ENCODE results near the gene SWSAP1.

SWSAP1 gene

DNA sequence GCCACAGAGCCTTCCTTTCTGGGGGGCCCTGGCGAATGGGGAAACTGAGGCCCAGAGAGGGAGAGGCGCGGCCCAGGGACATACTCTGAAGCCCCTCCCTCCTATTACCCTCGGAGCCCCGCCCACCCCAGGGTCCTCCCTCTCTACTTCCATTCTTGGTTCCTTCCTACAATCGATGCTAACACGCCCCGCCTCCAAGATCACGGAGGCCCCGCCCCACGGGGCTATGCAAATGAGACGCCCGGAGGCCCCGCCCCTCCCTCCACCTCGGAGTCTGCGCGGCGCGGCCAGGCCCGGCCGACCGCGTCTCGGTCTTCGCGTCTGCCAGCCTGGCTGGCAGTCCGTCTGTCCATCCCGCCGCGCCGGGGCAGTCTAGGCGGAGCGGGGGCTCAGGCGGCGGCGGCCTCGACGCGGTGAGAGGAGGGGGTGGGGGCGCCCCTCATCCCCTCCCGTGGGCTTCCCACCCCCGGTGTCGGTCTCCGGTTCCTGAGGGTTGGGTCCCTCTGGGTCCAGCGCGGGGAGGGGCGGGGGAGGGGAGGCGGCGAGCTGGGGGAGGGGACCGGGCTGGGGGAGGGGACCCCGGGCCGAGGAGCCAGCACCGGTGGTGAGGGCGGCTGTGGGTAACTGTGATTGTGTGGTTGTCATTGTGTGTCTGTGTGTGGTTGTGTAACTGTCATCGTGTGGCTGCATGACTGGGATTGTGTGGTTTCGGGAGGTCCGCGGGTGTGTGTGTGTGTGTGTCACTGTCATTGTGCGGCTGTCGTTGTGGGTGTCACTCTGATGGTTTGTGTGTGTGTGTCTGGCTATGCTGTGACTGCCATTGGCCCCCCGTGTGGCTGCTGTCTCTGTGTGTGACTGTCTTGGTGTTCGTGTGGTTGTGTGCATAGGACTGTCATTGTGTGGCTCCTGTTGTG lies 19.0 kb upstream of the SWSAP1 start, which contains the start of gene PLPPR2:
PLPPR2 (plus strand) TSS at position 273 of the 914 bp plus-strand sequence. CDS start 2,242 bp downstream, outside the sequence.
- peak; percentile 75 for DNase-seq

GRCh38 chr19:11356074-11356397 lies 18.4 kb upstream of the SWSAP1 start:
- no peak for DNase-seq

DNA sequence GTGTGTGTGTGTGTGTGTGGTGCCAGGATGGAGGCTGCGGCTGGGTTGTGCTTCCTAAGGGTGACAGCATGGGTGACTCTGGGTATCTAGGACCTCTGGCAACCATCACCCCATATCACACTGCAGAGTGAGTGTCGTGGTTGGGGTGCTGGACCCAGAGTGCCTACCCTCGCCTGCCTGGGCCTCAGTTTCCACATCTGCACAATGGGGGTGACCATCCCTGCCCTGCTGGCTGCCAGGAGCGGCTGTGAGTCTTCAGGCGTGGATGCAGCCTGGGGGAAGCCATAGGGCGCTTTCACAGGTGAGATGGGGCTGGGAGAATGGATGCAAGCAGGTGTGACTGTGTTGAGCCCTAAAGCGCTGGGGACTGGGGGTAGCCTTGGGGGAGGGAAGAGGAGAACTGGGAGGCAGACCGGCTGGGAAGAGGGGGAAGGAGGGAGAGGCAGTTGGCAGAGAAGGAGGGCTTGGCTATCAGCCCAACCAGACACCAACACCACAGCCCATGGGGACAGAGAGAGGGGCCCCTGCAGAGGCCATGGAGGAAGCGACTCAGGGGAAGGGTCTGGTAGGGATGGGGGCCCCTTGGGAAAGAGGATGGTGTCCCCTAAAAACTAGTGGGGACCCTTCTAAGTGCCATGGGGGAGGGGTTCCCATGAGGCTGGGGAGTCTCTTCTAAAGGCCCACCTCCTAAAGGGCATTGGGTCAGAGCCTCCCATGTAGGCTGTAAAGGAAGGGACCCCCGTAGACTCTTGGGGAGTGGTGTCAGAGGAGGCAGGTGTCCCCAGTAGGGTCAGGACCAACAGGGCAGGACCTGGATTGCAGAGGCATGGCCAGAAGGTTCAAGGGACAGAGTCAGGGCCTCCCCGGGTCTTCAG lies 17.6 kb upstream of the SWSAP1 start:
- no peak for DNase-seq

- no peak for DNase-seq
Measured at GRCh38 chr19:11359421-11359820, 15.0 kb upstream of the SWSAP1 start.

DNA sequence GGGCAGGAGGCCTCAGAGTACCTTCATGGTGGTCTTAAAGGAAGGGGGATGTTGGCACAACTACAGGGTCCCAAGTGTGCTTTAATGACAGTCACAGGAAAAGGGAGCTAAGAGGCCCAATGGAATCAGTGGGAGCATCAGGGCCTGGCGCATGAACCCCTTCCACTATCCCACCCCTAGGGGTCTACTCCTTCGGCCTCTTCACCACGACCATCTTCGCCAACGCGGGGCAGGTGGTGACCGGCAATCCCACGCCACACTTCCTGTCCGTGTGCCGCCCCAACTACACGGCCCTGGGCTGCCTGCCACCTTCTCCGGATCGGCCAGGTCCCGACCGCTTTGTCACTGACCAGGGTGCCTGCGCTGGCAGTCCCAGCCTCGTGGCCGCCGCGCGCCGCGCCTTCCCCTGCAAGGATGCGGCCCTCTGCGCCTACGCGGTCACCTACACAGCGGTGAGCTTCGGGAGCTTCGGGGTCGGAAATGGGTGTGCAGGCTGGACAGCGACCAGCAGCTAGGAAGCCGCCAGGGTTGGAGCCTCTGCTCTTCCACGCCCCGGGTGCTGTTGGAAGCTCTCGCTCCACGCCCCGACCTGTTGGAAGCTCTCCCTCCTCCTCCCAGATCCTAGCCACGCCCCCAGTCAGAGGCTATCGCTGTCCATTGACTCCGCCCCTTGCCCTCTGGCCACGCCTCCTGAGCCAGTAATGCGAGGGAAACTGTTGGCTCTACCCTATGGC lies 13.3 kb upstream of the SWSAP1 start:
- DNase-seq = no peak

DNA sequence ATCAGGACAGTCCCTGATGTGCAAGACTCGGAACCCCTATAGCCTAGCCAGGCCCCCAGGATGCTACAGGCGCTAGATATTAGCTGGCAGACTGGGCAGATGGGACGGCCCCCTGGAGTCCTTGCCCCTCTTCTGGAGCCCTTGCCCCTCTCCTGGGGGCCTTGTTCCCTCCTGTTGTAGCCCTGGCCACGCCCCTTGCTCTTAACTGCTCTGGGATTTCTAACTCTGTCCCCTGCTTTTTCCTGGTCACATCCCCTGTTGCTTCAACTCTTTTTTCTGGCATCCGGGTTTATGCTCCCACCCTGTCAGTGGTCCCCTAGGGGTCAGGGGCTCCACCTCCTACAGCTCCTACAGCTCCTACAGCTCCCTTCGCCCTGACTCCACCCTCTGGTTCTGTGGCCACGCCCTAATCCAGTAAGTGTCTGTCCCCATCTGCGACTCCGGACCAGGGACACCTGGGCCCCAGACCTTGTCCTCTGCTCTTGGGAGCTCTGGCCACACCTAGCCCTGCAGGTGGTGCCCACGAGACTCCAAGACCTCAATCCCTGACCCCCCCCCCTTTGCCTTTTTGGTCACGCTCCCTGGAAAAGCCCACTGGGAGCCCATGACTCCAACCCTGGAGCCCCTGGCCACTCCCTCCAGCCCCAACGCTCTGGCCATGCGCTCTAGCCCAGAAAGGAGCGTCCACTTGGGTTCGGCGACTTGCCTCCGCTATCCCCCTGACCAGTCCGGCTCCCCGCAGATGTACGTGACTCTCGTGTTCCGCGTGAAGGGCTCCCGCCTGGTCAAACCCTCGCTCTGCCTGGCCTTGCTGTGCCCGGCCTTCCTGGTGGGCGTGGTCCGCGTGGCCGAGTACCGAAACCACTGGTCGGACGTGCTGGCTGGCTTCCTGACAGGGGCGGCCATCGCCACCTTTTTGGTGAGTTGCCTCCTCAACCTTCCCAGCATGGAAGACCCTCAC lies 12.4 kb upstream of the SWSAP1 start:
- DNase-seq = no peak

GRCh38 chr19:11363881-11364280 lies 10.6 kb upstream of the SWSAP1 start:
- no peak for DNase-seq

- DNase-seq = no peak
Measured at GRCh38 chr19:11364296-11364904, 10.1 kb upstream of the SWSAP1 start.

- no peak for DNase-seq
Measured at GRCh38 chr19:11364935-11365334, 9.5 kb upstream of the SWSAP1 start.

DNA sequence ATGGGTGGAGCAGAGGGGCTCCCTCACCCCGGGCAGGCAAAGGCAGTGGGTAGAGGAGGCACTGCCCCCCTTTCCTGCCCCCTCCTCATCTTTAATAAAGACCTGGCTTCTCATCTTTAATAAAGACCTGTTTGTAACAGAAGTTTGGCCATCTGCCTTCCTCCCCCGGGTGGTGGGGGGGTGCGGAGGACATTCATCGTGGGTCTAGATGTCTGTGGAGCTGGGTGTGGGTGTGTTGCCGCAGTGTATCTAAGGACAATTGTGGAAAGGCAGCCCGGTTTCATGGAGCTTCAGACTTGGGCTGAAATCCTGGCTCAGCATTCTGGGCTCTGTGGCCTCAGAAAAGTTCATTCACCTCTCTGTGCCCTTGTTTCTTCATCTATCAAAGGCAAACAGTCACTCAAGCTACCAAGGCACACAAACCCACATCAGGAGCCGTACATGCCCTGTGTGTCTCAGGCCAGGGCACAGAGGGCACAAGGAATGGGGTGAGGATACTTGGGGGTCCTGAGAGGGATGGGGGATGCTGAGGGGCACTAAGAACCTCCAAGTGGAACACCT lies 8.8 kb upstream of the SWSAP1 start:
- no peak for DNase-seq

DNA sequence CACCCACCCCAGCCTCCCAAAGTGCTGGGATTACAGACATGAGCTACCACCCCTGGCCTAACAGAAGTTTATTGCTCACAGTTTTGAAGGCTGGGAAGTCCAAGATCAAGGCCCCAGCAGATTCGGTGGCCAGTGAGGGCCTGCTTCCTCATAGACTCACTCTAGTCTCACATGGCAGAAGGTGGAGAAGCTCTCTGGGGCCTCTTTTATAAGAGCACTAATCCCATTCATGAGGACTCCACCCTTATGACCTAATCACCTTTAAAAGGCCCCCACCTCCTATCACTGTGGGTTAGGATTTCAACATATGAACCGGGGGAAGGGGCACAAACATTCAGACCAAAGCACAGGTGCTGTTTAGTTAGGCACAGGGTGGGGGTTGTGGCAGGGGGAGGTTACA lies 6.9 kb upstream of the SWSAP1 start:
- no peak for DNase-seq

- DNase-seq = no peak
Measured at GRCh38 chr19:11370744-11371143, 3.7 kb upstream of the SWSAP1 start.

- DNase-seq = no peak
Measured at GRCh38 chr19:11373166-11373884, 1.1 kb upstream of the SWSAP1 start.

DNA sequence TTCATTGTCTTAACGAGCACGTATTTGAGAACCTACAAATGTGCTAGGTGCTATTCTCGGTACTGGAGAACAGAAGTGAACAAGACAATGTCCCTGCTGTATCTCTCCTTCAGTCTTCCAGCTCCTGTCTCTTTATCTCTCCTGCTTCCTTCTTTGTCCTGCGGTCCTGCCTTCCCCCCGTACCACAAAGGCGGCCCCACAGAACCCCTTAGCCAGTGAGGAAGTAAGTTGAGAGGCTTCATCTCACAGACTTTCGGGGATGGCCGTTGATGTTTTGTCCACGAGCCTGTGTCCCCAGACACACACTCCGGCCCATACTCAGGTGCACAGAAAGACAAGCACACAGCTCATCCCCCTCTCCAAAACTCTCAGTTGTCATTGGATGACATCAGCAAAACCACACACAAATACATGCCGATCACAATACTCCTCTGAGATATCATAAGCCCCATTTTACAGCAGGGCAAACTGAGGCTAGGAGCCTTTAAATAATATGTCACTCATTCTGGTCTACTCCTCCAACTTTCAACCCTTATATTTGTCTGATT lies 507 bp upstream of the SWSAP1 start:
- no peak for DNase-seq

- peak; percentile 48 for DNase-seq
Measured at GRCh38 chr19:11375143-11375948, 880 bp downstream of the SWSAP1 start.

DNA sequence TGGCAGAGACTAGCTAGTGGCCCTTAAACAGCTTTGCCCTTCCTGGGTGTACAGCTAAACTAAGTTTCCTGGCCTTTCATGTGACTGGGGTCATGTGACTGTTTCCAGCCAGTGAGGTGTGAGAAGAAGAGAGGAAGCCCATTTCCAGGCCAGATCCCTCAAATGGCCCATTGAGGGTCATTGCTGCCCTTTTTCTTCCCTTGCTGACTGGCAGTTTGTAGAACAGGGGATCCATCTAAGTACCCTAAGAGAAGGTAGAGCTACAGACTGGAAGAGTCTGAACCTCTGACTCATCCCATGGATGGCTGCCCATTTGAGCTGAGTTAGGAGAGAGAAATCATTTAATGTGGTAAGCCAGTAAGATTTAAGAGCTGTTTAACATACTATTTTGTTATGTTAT lies 2.8 kb downstream of the SWSAP1 start:
- DNase-seq = no peak

GRCh38 chr19:11377756-11378155 lies 3.3 kb downstream of the SWSAP1 start:
- no peak for DNase-seq

- no peak for DNase-seq
Measured at GRCh38 chr19:11378319-11379189, 4.1 kb downstream of the SWSAP1 start.
